Esophagus squamous epithelium (tissue), 5 donors: Measurements from ENCODE around the gene TOP3A. TPM values are rescaled to one million over a fixed set of nuclear protein-coding genes. Genes with fewer than 3 reads are reported as not detected.

Experiments
- DNase-seq: peaks from one replicate; lab custom pipeline; 2025; lab: John Stamatoyannopoulos, UW
- H3K27ac ChIP-seq, 4 donors: fragments of 200-600 bp; sonication (generic); one replicate each; pipeline ENCODE4 v1.5.1; 2016 to 2019; ENCODE audit warnings: mild to moderate bottlenecking in 1 of 4
- H3K27me3 ChIP-seq, 4 donors: fragments of 200-600 bp; sonication (generic); 1 replicate in 3 of 4; 2 replicates in 1 of 4; pipeline versions ENCODE4 v1.5.1 to v1.6.0; 2017 to 2021; ENCODE audit warnings: antibody characterized with exemption in 1 of 4
- H3K36me3 ChIP-seq, 3 donors: fragments of 200-600 bp; sonication (generic); one replicate each; pipeline ENCODE4 v1.5.1; 2016 to 2019
- H3K4me1 ChIP-seq, 3 donors: fragments of 200-600 bp; sonication (generic); one replicate each; pipeline ENCODE4 v1.5.1; 2017 to 2019
- H3K4me3 ChIP-seq, 4 donors: fragments of 200-600 bp; sonication (generic); 1 replicate in 3 of 4; 2 replicates in 1 of 4; pipeline ENCODE4 v1.5.1; 2016 to 2019; ENCODE audit warnings: mild to moderate bottlenecking in 2 of 4, moderate library complexity in 1 of 4
- H3K9me3 ChIP-seq, 3 donors: fragments of 200-600 bp; sonication (generic); one replicate each; pipeline ENCODE4 v1.5.1; 2016 to 2019
- POLR2A ChIP-seq, 4 donors: fragments of 450-650 bp; IDR thresholded peaks; one replicate each; pipeline ENCODE4 v1.6.1; 2017; ENCODE audit warnings: antibody characterized with exemption in 4 of 4, mild to moderate bottlenecking in 4 of 4, moderate library complexity in 3 of 4
- WGBS, 2 donors: methylation state at CpG; one replicate each; pipeline ENCODE4 v1.1.5; 2018; 5-methylcytosine and 5-hydroxymethylcytosine counted together
- intact Hi-C: fragments of 100-400 bp; cut with DNase I; formaldehyde crosslinking; loops from one replicate; pipeline ENCODE4 v1.15.0; 2022
- total RNA-seq, 4 donors: library from RNA; depleted of rRNA; stranded (reverse); fragments of >200 nt; gene quantifications; one replicate each; pipeline ENCODE4 v1.1.0, GENCODE V29; 2016
- TF ChIP-seq, protein P1 (sequence below), 6 experiments: fragments of 450-650 bp in 4 of 6; fragments of 200-600 bp in 2 of 6; sonication (generic) in 2 of 6; IDR thresholded peaks; one replicate each; pipeline ENCODE4 v1.5.1; 2016 to 2019; ENCODE audit warnings: antibody characterized with exemption in 6 of 6, mild to moderate bottlenecking in 4 of 6, moderate library complexity in 4 of 6
- donor health status: DM: yes; HTN: yes; CAD: no.

TOP3A gene
- total RNA-seq, 4 donors from 2014 or later, result 17.9 to 34.0 (median 21.1) TPM

DNA sequence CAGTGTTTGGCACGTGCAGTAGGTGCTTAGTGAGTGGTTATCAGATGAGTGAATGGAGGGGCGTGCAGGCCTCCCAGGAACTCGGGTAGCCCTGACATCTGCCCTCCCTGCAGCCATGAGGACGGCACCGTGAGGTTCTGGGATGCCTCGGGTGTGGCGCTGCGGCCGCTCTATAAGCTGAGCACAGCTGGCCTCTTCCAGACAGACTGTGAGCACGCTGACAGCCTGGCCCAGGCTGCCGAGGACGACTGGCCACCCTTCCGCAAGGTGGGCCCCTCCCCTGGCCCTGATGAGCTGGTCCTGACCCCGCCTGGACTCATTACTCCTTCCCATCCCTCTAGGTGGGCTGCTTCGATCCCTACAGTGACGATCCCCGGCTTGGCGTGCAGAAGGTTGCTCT, 78.3 kb downstream of the TOP3A start:
- 91% methylated on average over 7 of the region's 18 CpGs; no CpG with 5 or more reads in 1 of the 2 donors for WGBS, 2 donors

DNA sequence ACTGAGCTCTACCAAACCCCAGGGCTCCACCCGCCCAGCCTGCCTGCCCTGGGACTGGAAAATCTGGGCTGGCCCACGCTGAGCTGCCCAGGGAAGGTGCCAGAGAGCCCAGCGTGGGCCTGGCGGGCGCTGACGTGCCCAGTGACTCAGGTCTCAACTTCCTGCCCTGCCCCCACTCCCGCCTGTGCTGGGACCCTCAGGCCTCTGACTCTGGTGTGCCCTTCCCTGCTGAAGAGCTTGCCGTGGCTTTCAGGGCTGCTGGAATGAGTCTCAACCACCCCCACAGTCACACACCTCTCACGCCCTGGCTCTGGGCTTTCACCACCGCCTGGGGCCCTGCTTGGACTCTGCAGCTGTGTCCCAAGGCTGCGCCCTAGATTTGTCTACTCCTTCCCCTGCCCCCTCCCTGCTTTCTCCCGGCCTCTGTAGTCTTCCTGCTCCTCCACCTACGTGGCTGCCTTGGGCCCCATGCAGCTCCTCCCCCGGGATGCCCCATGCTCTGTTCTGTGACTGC, 79.0 kb downstream of the TOP3A start:
- 43 to 52% methylated on average over 7 to 13 of the region's 14 CpGs for WGBS, 2 donors
- H3K27ac ChIP-seq, result peak overlapping the region; percentile 75 to 91 (median 78)
- DNase-seq, result no peak

More for the DNA sequence above, 78.3 kb downstream of the TOP3A start:
- no peak for DNase-seq
- Histone ChIP-seq H3K4me3 (no peak overlapping the region), H3K27me3 (no peaks in the 10 kb centered on the region), H3K4me1 (peaks cover 0 to 29% (median 9%) of the 10 kb centered on the region in 3 donors), H3K27ac (peak overlapping the region in 3 of 4 donors; percentile 75 to 91 (median 79)), H3K9me3 (no peaks in the 10 kb centered on the region), H3K36me3 (peaks cover 16 to 97% (median 30%) of the 10 kb centered on the region in 3 donors)
- intact Hi-C loops, result no loop called here
- TF ChIP-seq POLR2A (IDR thresholded peaks at IDR 0.05), result no peak
- TF ChIP-seq, protein P1, sequence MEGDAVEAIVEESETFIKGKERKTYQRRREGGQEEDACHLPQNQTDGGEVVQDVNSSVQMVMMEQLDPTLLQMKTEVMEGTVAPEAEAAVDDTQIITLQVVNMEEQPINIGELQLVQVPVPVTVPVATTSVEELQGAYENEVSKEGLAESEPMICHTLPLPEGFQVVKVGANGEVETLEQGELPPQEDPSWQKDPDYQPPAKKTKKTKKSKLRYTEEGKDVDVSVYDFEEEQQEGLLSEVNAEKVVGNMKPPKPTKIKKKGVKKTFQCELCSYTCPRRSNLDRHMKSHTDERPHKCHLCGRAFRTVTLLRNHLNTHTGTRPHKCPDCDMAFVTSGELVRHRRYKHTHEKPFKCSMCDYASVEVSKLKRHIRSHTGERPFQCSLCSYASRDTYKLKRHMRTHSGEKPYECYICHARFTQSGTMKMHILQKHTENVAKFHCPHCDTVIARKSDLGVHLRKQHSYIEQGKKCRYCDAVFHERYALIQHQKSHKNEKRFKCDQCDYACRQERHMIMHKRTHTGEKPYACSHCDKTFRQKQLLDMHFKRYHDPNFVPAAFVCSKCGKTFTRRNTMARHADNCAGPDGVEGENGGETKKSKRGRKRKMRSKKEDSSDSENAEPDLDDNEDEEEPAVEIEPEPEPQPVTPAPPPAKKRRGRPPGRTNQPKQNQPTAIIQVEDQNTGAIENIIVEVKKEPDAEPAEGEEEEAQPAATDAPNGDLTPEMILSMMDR (IDR thresholded peaks at IDR 0.05), result no peak

DNA sequence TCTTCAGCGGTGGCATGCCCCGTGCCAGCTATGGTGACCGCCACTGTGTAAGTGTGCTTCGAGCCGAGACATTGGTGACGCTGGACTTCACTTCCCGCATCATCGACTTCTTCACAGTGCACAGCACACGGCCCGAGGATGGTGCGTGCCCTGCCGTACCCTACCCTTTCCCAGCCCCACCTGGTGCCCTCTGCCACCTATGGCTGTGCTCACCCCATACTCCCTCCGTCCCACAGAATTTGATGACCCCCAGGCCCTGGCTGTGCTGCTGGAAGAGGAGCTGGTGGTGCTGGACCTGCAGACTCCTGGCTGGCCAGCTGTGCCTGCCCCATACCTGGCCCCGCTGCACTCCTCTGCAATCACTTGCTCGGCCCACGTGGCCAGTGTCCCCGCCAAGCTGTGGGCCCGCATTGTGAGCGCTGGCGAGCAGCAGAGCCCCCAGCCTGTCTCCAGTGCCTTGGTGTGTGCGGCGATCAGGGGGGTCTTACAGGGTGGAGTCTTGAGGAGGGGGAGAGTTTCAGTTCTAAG, 79.9 kb downstream of the TOP3A start:
- TF ChIP-seq, protein P1 (IDR thresholded peaks at IDR 0.05), result no peak
- TF ChIP-seq POLR2A (IDR thresholded peaks at IDR 0.05), result no peak
- DNase-seq, result no peak
- intact Hi-C loops, result no loop called here
- H3K4me3 ChIP-seq, result no peak overlapping the region
- WGBS, 2 donors, result 91 to 100% methylated on average over 1 to 5 of the region's 22 CpGs
- H3K27me3 ChIP-seq, result no peaks in the 10 kb centered on the region
- no peaks in the 10 kb centered on the region for H3K9me3 ChIP-seq
- H3K27ac ChIP-seq, result peak overlapping the region; percentile 75 to 91 (median 78)
- peaks cover 0 to 29% (median 9%) of the 10 kb centered on the region in 3 donors for H3K4me1 ChIP-seq
- H3K36me3 ChIP-seq, result peaks cover 16 to 82% (median 30%) of the 10 kb centered on the region in 3 donors

More for the DNA sequence above, 79.0 kb downstream of the TOP3A start:
- intact Hi-C loops, result no loop called here
- H3K4me3 ChIP-seq, result no peak overlapping the region
- peaks cover 16 to 91% (median 30%) of the 10 kb centered on the region in 3 donors for H3K36me3 ChIP-seq
- H3K9me3 ChIP-seq, result no peaks in the 10 kb centered on the region
- H3K4me1 ChIP-seq, result peaks cover 0 to 29% (median 9%) of the 10 kb centered on the region in 3 donors
- H3K27me3 ChIP-seq, result no peaks in the 10 kb centered on the region
- TF ChIP-seq, protein P1 (IDR thresholded peaks at IDR 0.05), result no peak
- TF ChIP-seq POLR2A (IDR thresholded peaks at IDR 0.05), result no peak

DNA sequence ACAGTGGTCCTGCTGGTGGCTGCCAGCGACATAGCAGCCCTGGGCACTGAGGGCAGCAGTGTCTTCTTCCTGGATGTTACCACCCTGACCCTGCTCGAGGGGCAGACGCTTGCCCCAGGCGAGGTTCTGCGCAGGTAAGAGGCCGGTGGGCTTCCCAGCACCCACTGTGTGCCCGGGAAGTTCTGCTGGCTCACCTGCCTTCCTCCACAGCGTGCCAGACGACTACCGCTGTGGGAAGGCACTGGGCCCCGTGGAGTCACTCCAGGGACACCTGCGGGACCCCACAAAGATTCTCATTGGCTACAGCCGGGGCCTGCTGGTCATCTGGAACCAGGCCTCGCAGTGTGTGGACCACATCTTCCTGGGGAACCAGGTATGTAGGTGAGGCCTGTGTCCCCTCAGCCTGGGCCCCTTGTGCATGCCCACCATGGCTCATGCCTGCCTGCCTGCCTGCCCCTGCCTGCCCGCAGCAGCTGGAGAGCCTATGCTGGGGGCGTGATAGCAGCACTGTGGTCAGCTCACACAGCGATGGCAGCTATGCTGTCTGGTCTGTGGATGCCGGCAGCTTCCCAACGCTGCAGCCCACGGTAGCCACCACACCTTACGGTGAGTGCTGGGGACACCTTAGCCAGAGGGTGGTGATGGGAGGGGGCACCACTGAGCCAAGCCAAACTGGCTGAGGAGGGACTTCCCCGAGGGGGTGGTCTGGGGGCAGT, 80.8 kb downstream of the TOP3A start:
- Histone ChIP-seq H3K36me3 (peaks cover 16 to 72% (median 30%) of the 10 kb centered on the region in 3 donors), H3K27me3 (no peaks in the 10 kb centered on the region), H3K4me3 (no peak overlapping the region), H3K27ac (no peak overlapping the region), H3K9me3 (no peaks in the 10 kb centered on the region), H3K4me1 (peaks cover 0 to 29% (median 9%) of the 10 kb centered on the region in 3 donors)
- intact Hi-C loops, result no loop called here
- 95% methylated on average over 7 of the region's 22 CpGs; no CpG with 5 or more reads in 1 of the 2 donors for WGBS, 2 donors
- DNase-seq, result no peak
- TF ChIP-seq, protein P1 (IDR thresholded peaks at IDR 0.05), result no peak
- no peak for TF ChIP-seq POLR2A (IDR thresholded peaks at IDR 0.05)

DNA sequence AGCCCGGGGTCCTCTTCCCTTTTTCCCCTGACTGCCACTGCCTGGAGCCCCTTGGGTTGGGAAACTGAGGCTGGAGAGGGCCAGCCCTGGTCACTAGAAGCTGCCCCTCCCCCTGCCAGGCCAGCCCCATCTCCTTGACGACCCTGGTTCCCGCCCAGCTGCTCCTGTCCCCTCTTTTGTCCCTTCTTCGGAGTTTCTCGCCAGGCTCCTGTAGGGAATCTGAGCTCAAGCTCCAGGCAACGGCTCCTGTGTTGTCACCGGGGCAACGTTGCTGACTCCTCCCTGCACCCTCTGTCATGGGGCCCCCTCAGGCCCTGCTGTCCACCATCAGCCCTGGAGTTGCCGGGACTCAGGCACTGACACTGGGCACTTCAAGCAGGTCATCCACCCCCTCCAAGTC, 83.6 kb downstream of the TOP3A start:
- TF ChIP-seq, protein P1 (IDR thresholded peaks at IDR 0.05), result no peak
- 69 to 75% methylated on average over 2 to 8 of the region's 9 CpGs for WGBS, 2 donors
- H3K36me3 ChIP-seq, result peaks cover 6 to 45% (median 16%) of the 10 kb centered on the region in 3 donors
- intact Hi-C loops, result no loop called here
- no peak overlapping the region for H3K4me3 ChIP-seq
- H3K27me3 ChIP-seq, result no peaks in the 10 kb centered on the region
- H3K9me3 ChIP-seq, result no peaks in the 10 kb centered on the region
- H3K4me1 ChIP-seq, result peaks cover 5 to 51% (median 18%) of the 10 kb centered on the region in 3 donors
- H3K27ac ChIP-seq, result no peak overlapping the region
- DNase-seq, result no peak
